HG03558 (cell line): ENCODE data around the gene DLX3.

Experiments used
- ATAC-seq: cut with Tn5 transposase; IDR thresholded peaks from one replicate; pipeline ENCODE4 v1.9.1; 2021; ENCODE audit warnings: moderate number of reproducible peaks; ENCODE audit not compliant: unreplicated experiment; ENCODE audit errors: extremely low read depth

Gene DLX3

GRCh38 chr17:49977463-49978389 is 17.3 kb downstream of the DLX3 start:
- no peak for ATAC-seq

- ATAC-seq: no peak
Observed at GRCh38 chr17:49976828-49977202, 18.2 kb downstream of the DLX3 start.

- ATAC-seq: no peak
Observed at GRCh38 chr17:49976163-49976827, 18.7 kb downstream of the DLX3 start.

- ATAC-seq: no peak
Observed at GRCh38 chr17:49975531-49975930, 19.5 kb downstream of the DLX3 start.

- no peak for ATAC-seq
Observed at GRCh38 chr17:49973271-49973615, 21.8 kb downstream of the DLX3 start.

GRCh38 chr17:49972486-49973270 is 22.3 kb downstream of the DLX3 start:
- ATAC-seq: no peak

GRCh38 chr17:49971848-49972485 is 23.1 kb downstream of the DLX3 start:
- ATAC-seq: no peak

- ATAC-seq: no peak
Observed at GRCh38 chr17:49971199-49971847, 23.7 kb downstream of the DLX3 start.

- ATAC-seq: no peak
Observed at GRCh38 chr17:49970498-49970897, 24.5 kb downstream of the DLX3 start.

GRCh38 chr17:49969795-49970389 is 25.1 kb downstream of the DLX3 start:
- ATAC-seq: no peak

- ATAC-seq: no peak
Observed at GRCh38 chr17:49969134-49969759, 25.8 kb downstream of the DLX3 start, which contains the start of gene DLX4. Gene DLX4, plus strand, starts transcription at chr17:49969190. Its CDS starts 279 bp downstream, at chr17:49969469.

- ATAC-seq: no peak
Observed at GRCh38 chr17:49968405-49969133, 26.5 kb downstream of the DLX3 start.

GRCh38 chr17:49967621-49968404 is 27.2 kb downstream of the DLX3 start:
- no peak for ATAC-seq

- ATAC-seq: no peak
Observed at GRCh38 chr17:49967205-49967604, 27.8 kb downstream of the DLX3 start.

GRCh38 chr17:49966767-49967166 is 28.3 kb downstream of the DLX3 start:
- ATAC-seq: no peak

- no peak for ATAC-seq
Observed at GRCh38 chr17:49965524-49965909, 29.5 kb downstream of the DLX3 start.

- no peak for ATAC-seq
Observed at GRCh38 chr17:49964769-49965523, 30.1 kb downstream of the DLX3 start.
